ENCODE measurements around the gene HELZ.
"Not testable (repeated sequence)": the region's sequence is repeated elsewhere in the genome, so short reads cannot be mapped to it uniquely, and the experiment has no call there.

The HELZ gene

DNA sequence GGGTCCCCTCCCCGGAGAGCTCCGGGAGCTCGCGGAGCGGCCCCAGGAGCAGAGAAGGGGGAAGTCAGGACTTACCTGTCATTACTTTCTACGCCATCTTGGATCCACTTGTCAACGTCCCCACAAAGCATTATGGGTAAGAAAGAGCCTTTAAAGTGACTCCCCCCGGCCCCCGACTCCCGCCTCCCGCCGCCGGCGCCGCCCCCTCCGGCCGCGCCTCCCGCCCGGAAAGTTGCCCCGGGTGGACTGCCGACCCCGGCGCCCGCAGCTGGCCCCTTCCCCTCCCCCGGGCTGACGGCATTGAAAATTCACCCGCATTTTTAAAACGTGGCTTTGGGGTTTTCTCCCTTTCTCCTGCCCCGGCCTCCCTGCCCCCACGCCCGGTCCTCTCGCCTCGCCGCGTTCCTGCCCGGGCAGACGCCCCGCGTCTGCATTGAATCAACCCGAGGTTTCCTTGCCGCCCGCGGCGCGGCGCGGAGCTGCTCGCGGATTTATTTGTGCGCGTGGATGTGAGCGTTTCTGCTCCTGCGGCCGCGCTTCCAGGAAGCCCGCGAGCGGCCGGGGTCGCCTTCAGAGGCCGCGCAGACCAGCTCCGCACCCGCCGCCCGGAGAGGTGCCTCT is at the start of gene HELZ:
TSS of gene HELZ (minus strand) at position 124 of the 621 bp plus-strand sequence. CDS start 26,392 bp downstream, outside the sequence.
- DNase-seq (ENCODE audit: low read depth, low spot score): peak; percentile 51

DNA sequence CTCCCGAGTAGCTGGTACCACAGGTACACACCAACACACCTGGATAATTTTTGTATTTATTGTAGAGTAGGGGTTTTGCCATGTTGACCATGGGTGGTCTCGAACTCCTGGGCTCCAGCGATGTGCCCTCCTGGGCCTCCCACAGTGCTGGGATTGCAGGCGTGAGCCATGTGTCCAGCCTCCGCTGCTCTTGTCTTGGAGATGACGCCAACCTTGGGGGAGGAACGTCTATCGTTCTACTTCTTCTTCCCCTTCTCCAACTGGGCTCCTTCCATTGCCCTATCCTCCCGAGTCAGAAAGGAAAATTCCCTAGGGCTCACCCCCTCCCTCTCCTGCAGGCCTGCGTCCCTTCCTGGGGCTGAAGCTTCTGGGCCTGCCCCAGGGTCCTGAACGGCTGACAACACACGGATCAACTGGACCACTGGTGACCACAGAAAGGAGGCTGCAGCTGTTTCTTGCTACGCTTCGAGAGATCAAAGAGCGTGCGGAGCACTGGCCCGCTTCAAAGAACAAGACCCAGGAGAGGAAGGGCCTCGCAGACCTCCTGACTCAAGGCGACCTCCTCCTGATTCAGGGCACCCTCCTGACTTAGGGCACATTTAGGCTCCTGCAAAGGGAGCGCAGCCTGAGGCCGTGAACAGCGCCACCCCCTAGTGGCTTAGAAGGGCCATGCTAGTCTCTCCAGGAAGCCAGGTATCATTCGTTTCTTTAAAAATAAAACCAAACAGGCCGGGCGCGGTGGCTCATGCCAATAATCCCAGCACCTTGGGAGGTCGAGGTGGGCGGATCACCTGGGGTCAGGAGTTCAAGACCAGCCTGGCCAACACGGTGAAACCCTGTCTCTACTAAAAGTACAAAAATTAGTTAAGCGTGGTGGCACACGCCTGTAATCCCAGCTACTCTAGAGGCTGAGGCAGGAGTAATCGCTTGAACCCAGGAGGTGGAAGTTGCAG is 48.5 kb upstream of the HELZ start:
- no peak for DNase-seq (ENCODE audit: low read depth, low spot score)

DNA sequence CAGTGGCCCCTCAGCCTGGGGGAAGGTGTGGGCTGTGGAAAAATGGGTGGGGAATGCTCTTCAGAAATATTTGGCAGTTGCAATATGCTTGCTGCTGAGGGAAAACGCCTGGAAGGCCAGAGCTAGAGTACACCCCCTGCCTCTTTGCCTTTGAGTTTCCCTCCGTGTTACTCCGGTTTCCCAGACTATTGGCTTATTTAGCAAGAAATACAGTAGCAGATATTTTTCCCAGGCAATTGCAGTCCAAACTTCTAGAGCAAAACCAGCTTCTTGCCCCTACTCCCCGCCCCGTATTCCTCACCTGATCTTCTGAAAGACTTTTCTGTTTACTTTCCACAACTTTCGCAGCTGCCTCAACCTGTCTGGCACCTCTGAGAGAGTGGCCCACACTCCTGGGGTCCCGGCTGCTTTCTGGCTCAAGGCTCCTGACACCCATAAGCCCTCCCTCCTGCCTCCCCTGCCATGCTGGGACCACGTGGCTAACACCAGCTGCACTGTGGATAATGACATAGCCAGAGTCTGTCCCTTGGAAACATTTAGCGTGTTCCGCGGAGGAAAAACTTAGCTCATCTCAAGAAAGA is 45.8 kb upstream of the HELZ start:
- no peak for DNase-seq (ENCODE audit: low read depth, low spot score)

DNA sequence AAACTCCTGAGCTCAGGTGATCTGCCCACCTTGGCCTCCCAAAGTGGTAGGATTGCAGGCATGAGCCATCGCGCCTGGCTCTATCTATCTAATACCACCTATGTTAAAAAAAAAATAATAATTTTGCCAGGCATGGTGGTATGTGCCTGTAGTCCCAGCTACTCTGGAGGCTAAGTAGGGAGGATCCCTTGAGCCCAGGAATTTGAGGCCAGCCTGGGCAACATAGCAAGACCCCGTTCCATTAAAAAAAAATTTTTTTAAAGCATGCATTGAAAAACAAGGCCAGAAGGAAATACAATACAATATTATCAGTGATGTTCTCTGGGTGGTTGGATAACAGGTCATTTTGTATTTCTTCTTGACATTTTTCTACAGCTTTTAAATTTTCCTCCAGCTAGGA is 45.2 kb upstream of the HELZ start:
- no peak for DNase-seq (ENCODE audit: low read depth, low spot score)

DNA sequence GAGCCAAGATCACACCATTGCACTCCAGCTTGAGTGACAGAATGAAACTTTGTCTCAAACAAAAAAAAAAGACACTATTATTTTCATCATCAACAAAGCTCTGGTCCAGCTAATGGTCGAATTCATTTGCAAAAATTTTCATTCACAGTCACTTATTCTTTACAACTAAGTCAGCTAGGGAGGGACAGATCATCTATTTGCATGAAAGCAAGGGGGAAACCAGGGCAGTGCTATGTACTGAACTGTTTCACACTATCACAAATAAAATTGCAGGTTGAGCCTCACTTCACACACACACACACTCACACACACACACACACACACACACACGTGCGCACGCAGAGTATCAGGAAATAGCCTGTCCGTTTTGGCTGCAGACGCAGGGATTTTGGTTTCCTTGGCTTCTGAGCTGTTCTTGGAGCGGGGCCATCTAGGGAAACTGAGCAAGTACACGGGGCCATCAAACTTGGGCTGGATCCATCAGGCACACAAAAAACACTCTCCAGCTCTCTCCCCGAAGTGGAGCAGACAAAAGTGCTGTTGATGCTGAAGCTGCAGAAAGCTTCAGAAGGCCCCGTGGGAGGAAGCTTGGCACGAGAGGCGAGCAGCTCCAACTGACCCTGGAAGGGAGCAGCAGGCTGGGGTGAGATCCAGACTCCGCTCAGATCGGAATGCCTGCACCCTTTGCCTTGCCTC is 44.3 kb upstream of the HELZ start:
- DNase-seq (ENCODE audit: low read depth, low spot score): peak; percentile 31

GRCh38 chr17:67286826-67287225 is 41.8 kb upstream of the HELZ start:
- DNase-seq (ENCODE audit: low read depth, low spot score): not testable (repeated sequence)

DNA sequence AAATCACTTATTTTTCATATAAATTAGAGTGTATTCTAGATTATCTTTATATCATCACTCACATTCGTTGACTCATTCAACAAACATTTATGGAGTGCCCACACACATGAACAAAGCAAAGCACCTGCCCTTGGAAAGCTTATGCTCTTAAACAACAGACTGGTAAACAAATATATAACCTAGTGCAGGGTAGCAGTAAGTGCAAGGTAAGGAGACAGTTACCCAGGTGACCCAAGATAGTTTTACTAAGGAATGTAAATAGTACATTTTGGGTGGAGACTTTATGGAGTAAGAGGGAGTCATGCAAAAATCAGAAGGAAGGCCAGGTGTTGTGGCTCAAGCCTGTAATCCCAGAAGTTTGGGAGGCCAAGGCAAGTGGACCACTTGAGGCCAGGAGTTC is 40.4 kb upstream of the HELZ start:
- no peak for DNase-seq (ENCODE audit: low read depth, low spot score)

GRCh38 chr17:67283731-67284516 is 38.9 kb upstream of the HELZ start:
- DNase-seq (ENCODE audit: low read depth, low spot score): no peak

DNA sequence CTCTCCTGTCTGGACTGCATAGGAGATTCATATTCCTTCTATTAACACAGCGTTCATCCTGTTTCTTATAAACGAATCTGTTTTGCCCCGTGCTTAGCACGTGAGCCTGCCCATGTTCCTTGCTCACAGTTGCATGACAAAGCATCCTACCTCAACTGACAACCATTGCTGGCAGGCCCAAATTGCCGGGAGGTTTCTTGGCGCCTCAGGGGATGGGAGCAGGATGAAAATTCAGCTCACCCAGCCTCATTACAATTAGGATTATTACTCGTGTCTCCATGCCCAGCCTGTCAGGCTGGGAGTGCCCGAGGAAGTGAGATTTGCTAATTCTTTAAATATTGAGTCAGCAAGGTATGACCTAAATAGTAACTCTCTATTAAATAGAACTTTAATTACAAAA is 36.7 kb upstream of the HELZ start:
- no peak for DNase-seq (ENCODE audit: low read depth, low spot score)

GRCh38 chr17:67281053-67281452 is 36.1 kb upstream of the HELZ start:
- no peak for DNase-seq (ENCODE audit: low read depth, low spot score)

DNA sequence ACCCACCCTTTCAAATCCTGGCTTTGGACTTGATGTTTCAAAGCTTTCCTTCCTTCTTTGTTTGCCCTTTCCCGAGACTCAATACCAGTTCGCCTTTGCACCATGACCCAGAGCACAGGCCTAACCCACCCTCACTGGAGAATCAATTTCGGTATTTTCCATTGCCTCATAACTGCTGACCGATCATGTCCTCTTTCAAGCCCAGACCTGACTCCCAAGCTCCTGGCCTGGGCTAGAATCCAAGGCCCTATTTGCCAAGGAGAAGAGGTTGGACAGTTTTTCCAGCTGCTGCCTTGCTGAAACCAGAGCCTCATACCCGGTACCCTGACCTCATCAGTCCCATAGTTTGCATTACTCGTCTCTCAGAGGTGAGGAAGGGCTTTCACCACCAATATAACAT is 35.3 kb upstream of the HELZ start:
- no peak for DNase-seq (ENCODE audit: low read depth, low spot score)

- no peak for DNase-seq (ENCODE audit: low read depth, low spot score)
Observed at GRCh38 chr17:67279115-67279514, 34.1 kb upstream of the HELZ start.

GRCh38 chr17:67278363-67278762 is 33.4 kb upstream of the HELZ start:
- no peak for DNase-seq (ENCODE audit: low read depth, low spot score)

GRCh38 chr17:67276075-67276474 is 31.1 kb upstream of the HELZ start:
- DNase-seq (ENCODE audit: low read depth, low spot score): no peak

- DNase-seq (ENCODE audit: low read depth, low spot score): no peak
Observed at GRCh38 chr17:67274466-67274865, 29.5 kb upstream of the HELZ start.

GRCh38 chr17:67273900-67274299 is 28.9 kb upstream of the HELZ start:
- DNase-seq (ENCODE audit: low read depth, low spot score): no peak

DNA sequence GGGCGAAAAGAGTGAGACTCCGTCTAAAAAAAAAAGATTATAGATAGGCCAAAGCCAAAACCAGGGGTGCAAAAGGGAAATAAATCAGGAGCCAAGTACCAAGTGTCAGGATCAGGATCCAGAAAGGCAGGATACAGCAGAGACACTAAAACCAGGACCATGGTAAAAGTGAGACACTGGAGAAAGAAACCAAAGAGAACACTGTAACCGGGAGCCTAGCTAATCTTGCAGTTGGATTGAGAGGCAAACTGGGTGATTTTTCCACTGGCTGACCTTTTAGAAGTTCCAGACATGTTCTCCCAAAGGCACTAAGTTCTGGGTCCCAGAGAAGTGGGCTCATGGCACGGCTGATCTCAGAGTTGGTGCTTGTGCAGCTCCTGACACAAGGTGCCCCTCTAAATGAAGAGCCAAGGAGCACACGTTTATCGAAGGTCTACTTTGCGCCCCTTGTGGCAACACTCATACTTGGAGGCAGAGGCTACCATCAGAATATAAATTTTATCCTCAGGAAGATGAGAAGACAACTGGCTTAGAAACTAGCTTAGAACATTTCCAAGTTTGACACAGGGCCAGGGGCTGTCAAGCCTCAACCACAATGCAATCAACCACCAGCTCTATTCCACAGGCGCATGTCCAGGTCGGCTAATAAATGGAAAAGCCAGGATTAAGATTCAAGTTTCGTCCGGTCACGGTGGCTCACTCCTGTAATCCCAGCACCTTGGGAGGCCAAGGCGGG is 27.5 kb upstream of the HELZ start:
- no peak for DNase-seq (ENCODE audit: low read depth, low spot score)

DNA sequence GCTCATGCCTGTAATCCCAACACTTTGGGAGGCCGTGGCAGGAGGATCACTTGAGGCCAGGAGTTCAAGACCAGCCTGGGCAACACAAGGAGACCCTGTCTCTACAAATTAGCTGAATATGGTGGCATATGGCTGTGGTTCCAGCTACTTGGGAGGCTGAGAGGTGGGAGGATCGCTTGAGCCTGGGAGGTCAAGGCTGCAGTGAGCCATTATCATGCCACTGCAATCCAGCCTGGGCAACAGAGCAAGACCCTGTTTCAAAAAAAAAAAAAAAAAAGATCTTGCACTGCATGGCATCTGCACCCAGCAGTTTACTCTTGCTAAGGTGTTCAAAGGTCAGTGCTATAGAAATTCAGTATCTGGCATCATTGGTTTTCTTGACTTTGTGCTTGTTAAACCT is 26.2 kb upstream of the HELZ start:
- not testable (repeated sequence) for DNase-seq (ENCODE audit: low read depth, low spot score)

GRCh38 chr17:67270416-67270815 is 25.4 kb upstream of the HELZ start:
- no peak for DNase-seq (ENCODE audit: low read depth, low spot score)

- no peak for DNase-seq (ENCODE audit: low read depth, low spot score)
Observed at GRCh38 chr17:67266496-67266895, 21.5 kb upstream of the HELZ start.

Data from smooth muscle cell of the brain vasculature (primary cell).